Suprapubic skin (tissue), 3 donors: ENCODE data around the gene NOL11.

Experiments
- CTCF ChIP-seq, 2 donors: fragments of 200-600 bp in 1 of 2; fragments of 450-650 bp in 1 of 2; sonication (generic) in 1 of 2; IDR thresholded peaks; one replicate each; pipeline ENCODE4 v1.5.1; 2016 to 2019; ENCODE audit warnings: antibody characterized with exemption in 2 of 2, mild to moderate bottlenecking in 1 of 2, moderate library complexity in 1 of 2
- POLR2A ChIP-seq, 2 donors: fragments of 450-650 bp; IDR thresholded peaks; one replicate each; pipeline ENCODE4 v1.6.1; 2017; ENCODE audit warnings: antibody characterized with exemption in 2 of 2, mild to moderate bottlenecking in 2 of 2, moderate library complexity in 2 of 2

DNA sequence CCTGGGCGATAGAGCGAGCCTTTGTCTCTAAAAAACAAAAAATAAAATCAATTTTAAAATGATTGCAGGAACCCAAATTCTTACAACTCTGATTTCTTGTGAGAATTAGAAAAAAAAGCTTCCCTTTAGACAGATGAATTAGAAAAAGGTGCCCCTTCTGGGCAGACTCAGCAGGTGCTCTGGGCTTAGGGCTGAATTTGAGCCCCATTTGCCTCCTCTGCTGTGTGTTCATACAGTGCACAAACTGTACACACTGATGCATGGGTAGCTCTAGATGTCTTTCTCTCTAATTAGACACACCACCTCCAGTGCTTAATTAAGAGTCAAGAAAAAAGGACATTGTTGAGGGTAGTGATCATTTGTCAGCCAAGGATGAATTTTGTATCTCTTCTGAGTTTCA lies 38.5 kb upstream of the NOL11 start:
- TF ChIP-seq CTCF (IDR thresholded peaks at IDR 0.05) (no peak), POLR2A (IDR thresholded peaks at IDR 0.05) (no peak)
